Activated naive CD8-positive, alpha-beta T cell treated with anti-CD3 and anti-CD28 coated beads for 36 hours (primary cell): Measurements from ENCODE around the gene ZFAND6. TPM values are rescaled to one million over a fixed set of nuclear protein-coding genes. Genes with fewer than 3 reads are reported as not detected.
"Not testable (repeated sequence)": the region's sequence is repeated elsewhere in the genome, so short reads cannot be mapped to it uniquely, and the experiment has no call there.

Experiments used
- DNase-seq: peaks from one replicate; pipeline ENCODE4 v3.0.0; 2021
- H3K27ac Mint-ChIP-seq: one replicate; pipeline ENCODE4 v1.8.0; 2022; ENCODE audit warnings: mild to moderate bottlenecking, moderate library complexity, mixed read lengths
- H3K27me3 Mint-ChIP-seq: one replicate; pipeline ENCODE4 v1.8.0; 2022; ENCODE audit warnings: mild to moderate bottlenecking, mixed read lengths
- H3K36me3 Mint-ChIP-seq: one replicate; pipeline ENCODE4 v1.8.0; 2021; ENCODE audit warnings: mild to moderate bottlenecking, mixed read lengths
- H3K4me1 Mint-ChIP-seq: one replicate; pipeline ENCODE4 v1.8.0; 2021; ENCODE audit warnings: mixed read lengths
- H3K4me3 Mint-ChIP-seq: one replicate; pipeline ENCODE4 v1.8.0; 2022; ENCODE audit warnings: mild to moderate bottlenecking, moderate library complexity, mixed read lengths
- H3K9me3 Mint-ChIP-seq: one replicate; pipeline ENCODE4 v1.8.0; 2022; ENCODE audit warnings: mixed read lengths
- total RNA-seq, 2 experiments: library from RNA; stranded (reverse); gene quantifications; one replicate each; pipeline ENCODE4 v1.2.3, GENCODE V29; 2021

The ZFAND6 gene
- total RNA-seq, 2 experiments from 2014 or later, result 25.5 to 28.7 TPM

GRCh38 chr15:80136854-80137253 lies 77.4 kb downstream of the ZFAND6 start:
- peaks cover 11% of the 10 kb centered on the region for H3K36me3 Mint-ChIP-seq

GRCh38 chr15:80138961-80139360 lies 79.5 kb downstream of the ZFAND6 start:
- no peaks in the 10 kb centered on the region for H3K9me3 Mint-ChIP-seq
- H3K4me3 Mint-ChIP-seq, result no peak overlapping the region
- no peaks in the 10 kb centered on the region for H3K27me3 Mint-ChIP-seq
- H3K36me3 Mint-ChIP-seq, result peaks cover 11% of the 10 kb centered on the region
- DNase-seq, result no peak
- H3K4me1 Mint-ChIP-seq, result no peaks in the 10 kb centered on the region
- no peak overlapping the region for H3K27ac Mint-ChIP-seq

More at GRCh38 chr15:80136854-80137253, 77.4 kb downstream of the ZFAND6 start:
- no peaks in the 10 kb centered on the region for H3K9me3 Mint-ChIP-seq
- no peak overlapping the region for H3K27ac Mint-ChIP-seq
- no peaks in the 10 kb centered on the region for H3K27me3 Mint-ChIP-seq
- H3K4me1 Mint-ChIP-seq, result no peaks in the 10 kb centered on the region
- no peak for DNase-seq
- H3K4me3 Mint-ChIP-seq, result no peak overlapping the region

GRCh38 chr15:80140909-80141308 lies 81.4 kb downstream of the ZFAND6 start:
- peaks cover 2% of the 10 kb centered on the region for H3K9me3 Mint-ChIP-seq
- H3K27me3 Mint-ChIP-seq, result no peaks in the 10 kb centered on the region
- peaks cover 4% of the 10 kb centered on the region for H3K36me3 Mint-ChIP-seq
- H3K27ac Mint-ChIP-seq, result no peak overlapping the region
- DNase-seq, result no peak
- H3K4me1 Mint-ChIP-seq, result no peaks in the 10 kb centered on the region
- no peak overlapping the region for H3K4me3 Mint-ChIP-seq

GRCh38 chr15:80141916-80142598 lies 82.6 kb downstream of the ZFAND6 start:
- Mint-ChIP-seq H3K27me3 (no peaks in the 10 kb centered on the region), H3K4me1 (no peaks in the 10 kb centered on the region), H3K36me3 (peaks cover 4% of the 10 kb centered on the region), H3K4me3 (no peak overlapping the region), H3K27ac (no peak overlapping the region), H3K9me3 (peaks cover 6% of the 10 kb centered on the region)
- DNase-seq, result no peak

GRCh38 chr15:80142646-80143045 lies 83.2 kb downstream of the ZFAND6 start:
- no peak for DNase-seq
- H3K9me3 Mint-ChIP-seq, result peaks cover 6% of the 10 kb centered on the region
- no peaks in the 10 kb centered on the region for H3K4me1 Mint-ChIP-seq
- no peak overlapping the region for H3K4me3 Mint-ChIP-seq
- H3K36me3 Mint-ChIP-seq, result peaks cover 4% of the 10 kb centered on the region
- H3K27ac Mint-ChIP-seq, result no peak overlapping the region
- no peaks in the 10 kb centered on the region for H3K27me3 Mint-ChIP-seq

GRCh38 chr15:80151148-80151547 lies 91.7 kb downstream of the ZFAND6 start:
- Mint-ChIP-seq H3K27ac (no peak overlapping the region), H3K36me3 (peaks cover 16% of the 10 kb centered on the region), H3K4me1 (peaks cover 26% of the 10 kb centered on the region), H3K9me3 (peaks cover 3% of the 10 kb centered on the region), H3K4me3 (no peak overlapping the region), H3K27me3 (no peaks in the 10 kb centered on the region)
- no peak for DNase-seq

- Mint-ChIP-seq H3K27ac (peak overlapping the region; percentile 77), H3K4me1 (peaks cover 26% of the 10 kb centered on the region), H3K4me3 (peak overlapping the region; percentile 81), H3K36me3 (peaks cover 16% of the 10 kb centered on the region), H3K27me3 (no peaks in the 10 kb centered on the region), H3K9me3 (no peaks in the 10 kb centered on the region)
- DNase-seq, result no peak
These were observed 92.1 kb downstream of the ZFAND6 start for GRCh38 chr15:80151576-80151975.

GRCh38 chr15:80152180-80152895 lies 92.9 kb downstream of the ZFAND6 start:
- Mint-ChIP-seq H3K27ac (peak overlapping the region; percentile 91), H3K4me1 (peaks cover 26% of the 10 kb centered on the region), H3K4me3 (peak overlapping the region; percentile 92), H3K27me3 (no peaks in the 10 kb centered on the region), H3K36me3 (peaks cover 16% of the 10 kb centered on the region), H3K9me3 (no peaks in the 10 kb centered on the region)
- DNase-seq, result peak; percentile 83

- H3K36me3 Mint-ChIP-seq, result peaks cover 16% of the 10 kb centered on the region
- H3K4me3 Mint-ChIP-seq, result peak within 1 kb of the TSS; percentile 92
These were observed 93.7 kb downstream of the ZFAND6 start, which contains the start of gene FAH for GRCh38 chr15:80152896-80153876. Gene FAH (plus strand): TSS chr15:80152999. CDS start chr15:80153055, 56 bp downstream.

GRCh38 chr15:80153900-80154299 lies 94.4 kb downstream of the ZFAND6 start:
- peaks cover 26% of the 10 kb centered on the region for H3K4me1 Mint-ChIP-seq
- no peaks in the 10 kb centered on the region for H3K27me3 Mint-ChIP-seq
- H3K36me3 Mint-ChIP-seq, result peaks cover 19% of the 10 kb centered on the region
- no peaks in the 10 kb centered on the region for H3K9me3 Mint-ChIP-seq
- peak overlapping the region; percentile 92 for H3K4me3 Mint-ChIP-seq
- no peak overlapping the region for H3K27ac Mint-ChIP-seq
- DNase-seq, result no peak

More at GRCh38 chr15:80152896-80153876, 93.7 kb downstream of the ZFAND6 start, which contains the start of gene FAH:
- Mint-ChIP-seq H3K27me3 (no peaks in the 10 kb centered on the region), H3K27ac (peak within 1 kb of the TSS; percentile 91), H3K9me3 (no peaks in the 10 kb centered on the region), H3K4me1 (peaks cover 26% of the 10 kb centered on the region)
- peak; percentile 51 for DNase-seq

GRCh38 chr15:80154336-80154735 lies 94.9 kb downstream of the ZFAND6 start:
- Mint-ChIP-seq H3K9me3 (no peaks in the 10 kb centered on the region), H3K27ac (no peak overlapping the region), H3K4me3 (peak overlapping the region; percentile 92), H3K4me1 (peaks cover 26% of the 10 kb centered on the region), H3K27me3 (no peaks in the 10 kb centered on the region), H3K36me3 (peaks cover 22% of the 10 kb centered on the region)
- no peak for DNase-seq

- Mint-ChIP-seq H3K4me1 (peaks cover 31% of the 10 kb centered on the region), H3K27ac (no peak overlapping the region), H3K9me3 (no peaks in the 10 kb centered on the region), H3K27me3 (no peaks in the 10 kb centered on the region), H3K36me3 (peaks cover 28% of the 10 kb centered on the region), H3K4me3 (peak overlapping the region; percentile 15)
- no peak for DNase-seq
These were observed 95.5 kb downstream of the ZFAND6 start for GRCh38 chr15:80155001-80155377.

- H3K27ac Mint-ChIP-seq, H3K4me3 Mint-ChIP-seq, DNase-seq, H3K9me3 Mint-ChIP-seq, H3K27me3 Mint-ChIP-seq: not testable (repeated sequence)
- Mint-ChIP-seq H3K36me3 (peaks cover 33% of the 10 kb centered on the region), H3K4me1 (peaks cover 36% of the 10 kb centered on the region)
These were observed 96.1 kb downstream of the ZFAND6 start for GRCh38 chr15:80155378-80156175.

- Mint-ChIP-seq H3K4me3 (no peak overlapping the region), H3K9me3 (no peaks in the 10 kb centered on the region), H3K4me1 (peaks cover 43% of the 10 kb centered on the region), H3K36me3 (peaks cover 39% of the 10 kb centered on the region), H3K27ac (no peak overlapping the region), H3K27me3 (no peaks in the 10 kb centered on the region)
- DNase-seq, result no peak
These were observed 96.8 kb downstream of the ZFAND6 start for GRCh38 chr15:80156176-80156720.
